Measurements from ENCODE around the gene TAF1.

TAF1 gene

DNA sequence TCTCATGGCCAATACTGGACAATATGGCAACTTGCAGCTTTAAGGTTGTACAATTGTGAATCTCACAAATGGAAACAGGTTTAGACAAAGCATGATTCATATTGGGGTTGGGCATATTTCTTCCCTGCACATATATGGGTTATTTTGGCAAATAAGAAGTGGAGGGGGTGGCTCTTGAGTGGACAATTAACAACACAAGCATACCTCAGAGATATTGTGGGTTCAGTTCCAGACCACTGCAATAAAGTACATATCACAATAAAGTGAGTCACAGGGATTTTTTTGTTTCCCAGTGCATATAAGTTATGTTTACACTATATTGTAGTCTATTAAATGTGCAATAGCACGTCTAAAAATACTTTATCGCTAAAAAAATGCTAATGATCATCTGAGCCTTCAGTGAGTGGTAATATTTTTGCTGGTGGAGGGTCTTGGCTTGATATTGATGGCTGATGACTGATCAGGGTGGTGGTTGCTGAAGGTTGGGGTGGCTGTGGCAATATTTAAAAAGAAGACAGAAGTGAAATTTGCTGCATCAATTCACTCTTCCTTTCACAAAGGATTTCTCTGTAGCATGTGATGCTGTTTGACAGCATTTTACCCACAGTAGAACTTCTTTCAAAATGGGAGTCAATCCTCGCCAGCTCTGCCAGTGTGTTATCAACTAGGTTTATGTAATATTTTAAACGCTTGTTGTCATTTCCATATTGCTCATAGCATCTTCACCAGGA is 116.2 kb downstream of the TAF1 start:
- Histone ChIP-seq H3K4me3 (replicated peaks; ENCODE audit: insufficient read depth, low read length) (no peak overlapping the region), H3K27me3 (ENCODE audit: insufficient read depth, poor library complexity, severe bottlenecking) (no peaks in the 10 kb centered on the region), H3K27ac (replicated peaks) (no peak overlapping the region)
- no peak for TF ChIP-seq GABPA (IDR thresholded peaks at IDR 0.05; ENCODE audit: low read depth)
- no peak for TF ChIP-seq SPI1 (IDR thresholded peaks at IDR 0.05; ENCODE audit: borderline replicate concordance, low read depth)
- TF ChIP-seq POLR2AphosphoS5 (IDR thresholded peaks at IDR 0.05; ENCODE audit: low read depth): no peak
- no peak for TF ChIP-seq CTCF (IDR thresholded peaks at IDR 0.05; ENCODE audit: insufficient read depth, low read length)
- no peak for TF ChIP-seq REST (IDR thresholded peaks at IDR 0.05; ENCODE audit: insufficient replicate concordance, low read depth)
- no peak for DNase-seq (ENCODE audit: low read depth in 1 of 2, low spot score in 1 of 2)

DNA sequence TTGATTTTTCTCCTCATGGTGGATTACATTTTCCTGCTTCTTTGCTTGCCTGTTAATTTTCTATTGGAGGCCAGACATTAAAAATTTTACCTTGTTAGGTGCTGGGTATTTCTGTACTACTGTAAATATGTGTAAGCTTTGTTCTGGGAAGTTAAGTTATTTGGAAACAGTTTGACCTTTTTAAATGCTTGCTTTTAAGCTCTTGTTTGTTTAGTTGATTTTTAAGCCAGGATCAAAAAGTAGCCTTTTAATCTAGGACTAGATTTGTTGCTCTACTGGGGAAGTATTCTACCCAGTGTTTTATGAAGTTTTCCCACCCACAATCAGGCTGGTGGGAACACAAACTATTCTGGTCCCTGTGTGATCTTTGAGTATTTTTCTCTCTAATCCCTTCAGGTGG is 121.7 kb downstream of the TAF1 start:
- no peak for DNase-seq (ENCODE audit: low read depth in 1 of 2, low spot score in 1 of 2)
- Histone ChIP-seq H3K4me3 (replicated peaks; ENCODE audit: insufficient read depth, low read length) (no peak overlapping the region), H3K27ac (replicated peaks) (no peak overlapping the region), H3K27me3 (ENCODE audit: insufficient read depth, poor library complexity, severe bottlenecking) (no peaks in the 10 kb centered on the region)
- TF ChIP-seq SPI1 (IDR thresholded peaks at IDR 0.05; ENCODE audit: borderline replicate concordance, low read depth) (no peak), POLR2AphosphoS5 (IDR thresholded peaks at IDR 0.05; ENCODE audit: low read depth) (no peak), GABPA (IDR thresholded peaks at IDR 0.05; ENCODE audit: low read depth) (no peak), CTCF (IDR thresholded peaks at IDR 0.05; ENCODE audit: insufficient read depth, low read length) (no peak), REST (IDR thresholded peaks at IDR 0.05; ENCODE audit: insufficient replicate concordance, low read depth) (no peak)

- TF ChIP-seq REST (IDR thresholded peaks at IDR 0.05; ENCODE audit: insufficient replicate concordance, low read depth): no peak
- TF ChIP-seq POLR2AphosphoS5 (IDR thresholded peaks at IDR 0.05; ENCODE audit: low read depth): no peak
- TF ChIP-seq GABPA (IDR thresholded peaks at IDR 0.05; ENCODE audit: low read depth): no peak
- TF ChIP-seq CTCF (IDR thresholded peaks at IDR 0.05; ENCODE audit: insufficient read depth, low read length): no peak
- no peak for TF ChIP-seq SPI1 (IDR thresholded peaks at IDR 0.05; ENCODE audit: borderline replicate concordance, low read depth)
- no peak for DNase-seq (ENCODE audit: low read depth in 1 of 2, low spot score in 1 of 2)
- Histone ChIP-seq H3K27me3 (ENCODE audit: insufficient read depth, poor library complexity, severe bottlenecking) (no peaks in the 10 kb centered on the region), H3K27ac (replicated peaks) (no peak overlapping the region), H3K4me3 (replicated peaks; ENCODE audit: insufficient read depth, low read length) (no peak overlapping the region)
These were observed 123.4 kb downstream of the TAF1 start for GRCh38 chrX:71489540-71489939.
